Measurements from ENCODE around the gene BCAN. TPM values are rescaled to one million over a fixed set of nuclear protein-coding genes. Genes with fewer than 3 reads are reported as not detected.

BCAN gene
- total and polyA plus RNA-seq, 2 of the 4 experiments (the other 2 are of a cell fraction) = 0.07 TPM; not detected in 1

GRCh38 chr1:156618853-156619581, 22.9 kb upstream of the BCAN start, which contains the start of gene HAPLN2:
HAPLN2 (plus strand) TSS chr1:156619415; CDS start chr1:156623491, 4,076 bp downstream.
- Histone ChIP-seq H3K9ac (ENCODE audit: low read depth, low read length) (no peak within 1 kb of the TSS), H3K9me3 (ENCODE audit: control insufficient read depth, insufficient read depth, low read length) (no peaks in the 10 kb centered on the region), H3K23ac (ENCODE audit: low read depth, low read length) (no peak within 1 kb of the TSS), H2AFZ (replicated peaks; ENCODE audit: low read length, poor library complexity) (no peak within 1 kb of the TSS), H2BK20ac (ENCODE audit: low read depth, low read length) (no peak within 1 kb of the TSS), H4K20me1 (ENCODE audit: insufficient read depth, low read length) (no peaks in the 10 kb centered on the region; the same call in 1 of the 2 replicates), H2AK5ac (ENCODE audit: low read depth, low read length) (no peak within 1 kb of the TSS), H3K36me3 (ENCODE audit: control insufficient read depth, insufficient read depth, low read length) (no peaks in the 10 kb centered on the region), H3K4ac (ENCODE audit: low read depth, low read length) (no peak within 1 kb of the TSS), H2AK9ac (replicated peaks; ENCODE audit: low read depth, low read length, poor library complexity) (no peak within 1 kb of the TSS), H3K4me2 (ENCODE audit: low read depth, low read length) (no peak within 1 kb of the TSS), H3K56ac (ENCODE audit: extremely low read depth, insufficient read depth, low read length) (no peak within 1 kb of the TSS), H4K91ac (ENCODE audit: insufficient read depth, low read depth, low read length) (no peak within 1 kb of the TSS), H3K4me1 (ENCODE audit: control insufficient read depth, insufficient read depth, low read length) (peaks cover 4% of the 10 kb centered on the region; the same call in 1 of the 2 replicates), H3K9me1 (ENCODE audit: insufficient read depth, low read length) (no peaks in the 10 kb centered on the region), H2BK15ac (ENCODE audit: low read depth, low read length) (no peak within 1 kb of the TSS), H3K27me3 (ENCODE audit: control insufficient read depth, insufficient read depth, low read length) (peaks cover 67% of the 10 kb centered on the region), H2BK5ac (ENCODE audit: low read depth, low read length, poor library complexity, severe bottlenecking) (no peak within 1 kb of the TSS), H3K14ac (replicated peaks; ENCODE audit: low read depth, low read length) (no peak within 1 kb of the TSS), H4K5ac (ENCODE audit: low read depth, low read length) (no peak within 1 kb of the TSS), H3K27ac (ENCODE audit: insufficient read depth, low read length) (no peak within 1 kb of the TSS), H3K18ac (ENCODE audit: low read depth, low read length) (no peak within 1 kb of the TSS), H3K4me3 (ENCODE audit: insufficient read depth, low read depth, low read length) (no peak within 1 kb of the TSS), H4K8ac (ENCODE audit: low read depth in 2 of 2, low read length in 2 of 2) (no peak within 1 kb of the TSS), H2BK120ac (ENCODE audit: low read depth, low read length) (no peak within 1 kb of the TSS), H3K79me1 (ENCODE audit: low read depth in 1 of 2, low read length in 2 of 2) (no peaks in the 10 kb centered on the region)
- intact Hi-C loops (cut with micrococcal nuclease) = no loop called here
- TF ChIP-seq, protein P1, sequence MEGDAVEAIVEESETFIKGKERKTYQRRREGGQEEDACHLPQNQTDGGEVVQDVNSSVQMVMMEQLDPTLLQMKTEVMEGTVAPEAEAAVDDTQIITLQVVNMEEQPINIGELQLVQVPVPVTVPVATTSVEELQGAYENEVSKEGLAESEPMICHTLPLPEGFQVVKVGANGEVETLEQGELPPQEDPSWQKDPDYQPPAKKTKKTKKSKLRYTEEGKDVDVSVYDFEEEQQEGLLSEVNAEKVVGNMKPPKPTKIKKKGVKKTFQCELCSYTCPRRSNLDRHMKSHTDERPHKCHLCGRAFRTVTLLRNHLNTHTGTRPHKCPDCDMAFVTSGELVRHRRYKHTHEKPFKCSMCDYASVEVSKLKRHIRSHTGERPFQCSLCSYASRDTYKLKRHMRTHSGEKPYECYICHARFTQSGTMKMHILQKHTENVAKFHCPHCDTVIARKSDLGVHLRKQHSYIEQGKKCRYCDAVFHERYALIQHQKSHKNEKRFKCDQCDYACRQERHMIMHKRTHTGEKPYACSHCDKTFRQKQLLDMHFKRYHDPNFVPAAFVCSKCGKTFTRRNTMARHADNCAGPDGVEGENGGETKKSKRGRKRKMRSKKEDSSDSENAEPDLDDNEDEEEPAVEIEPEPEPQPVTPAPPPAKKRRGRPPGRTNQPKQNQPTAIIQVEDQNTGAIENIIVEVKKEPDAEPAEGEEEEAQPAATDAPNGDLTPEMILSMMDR (conservative IDR thresholded peaks at IDR 0.05; ENCODE audit: low read depth, low read length) = peak; percentile 20; the same call in 1 of the 2 replicates
- TF ChIP-seq MAFK (IDR thresholded peaks at IDR 0.05; ENCODE audit: low read depth, low read length) = no peak
- ChIA-PET POLR2A (ENCODE audit: unreplicated experiment) (no interaction called here), CTCF (interaction anchor here (1.3 kb wide), 1 partner anchor 107 kb away, joined by 4 read pairs; no protein-coding TSS in a partner anchor)
- BruUV-seq (replicated peaks) = no TSS peak
- WGBS, 2 experiments (ENCODE audit: extremely low coverage in 2 of 2, insufficient read length in 1 of 2) = no CpG with 5 or more reads among the region's 7 CpGs
- DNase-seq (no peak), ATAC-seq (ENCODE audit: low read depth) (peak; percentile 32; the same call in 1 of the 2 replicates)
- dilution Hi-C loops (cut with HindIII; ENCODE audit: low sequenced_read_pairs, unreplicated experiment) = no loop called here
- in situ Hi-C loops (cut with MboI; ENCODE audit: low sequenced_read_pairs) = no loop called here

Measured in IMR-90 (cell line).